ENCODE results near the gene CDKN1A.
"Not testable (repeated sequence)": the region's sequence is repeated elsewhere in the genome, so short reads cannot be mapped to it uniquely, and the experiment has no call there.

The CDKN1A gene

GRCh38 chr6:36692861-36693702 lies 14.6 kb downstream of the CDKN1A start:
- no peak for FAIRE-seq

GRCh38 chr6:36694616-36695015 lies 16.1 kb downstream of the CDKN1A start:
- DNase-seq (ENCODE audit: extremely low spot score, insufficient read length, low read depth): no peak
- FAIRE-seq: no peak

More at GRCh38 chr6:36692861-36693702, 14.6 kb downstream of the CDKN1A start:
- no peak for DNase-seq (ENCODE audit: extremely low spot score, insufficient read length, low read depth)

DNA sequence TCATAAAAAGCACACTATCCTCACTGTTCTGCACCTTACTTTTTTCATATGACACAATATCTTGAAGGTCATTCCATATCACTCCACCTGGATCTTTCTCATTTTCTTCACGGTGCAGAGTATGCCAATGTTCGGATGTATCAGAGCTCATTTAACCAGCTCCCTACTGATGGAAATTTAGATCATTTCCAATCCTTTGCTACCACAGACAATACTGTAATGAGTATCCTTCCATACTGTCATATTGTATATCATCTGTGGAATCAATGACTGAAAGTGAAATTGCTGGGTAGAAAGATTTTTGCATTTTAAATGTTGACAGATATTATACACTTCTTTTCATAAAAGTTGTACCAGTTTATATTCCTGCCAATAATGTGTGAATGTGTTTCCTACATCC lies 16.9 kb downstream of the CDKN1A start:
- DNase-seq (ENCODE audit: extremely low spot score, insufficient read length, low read depth): no peak

DNA sequence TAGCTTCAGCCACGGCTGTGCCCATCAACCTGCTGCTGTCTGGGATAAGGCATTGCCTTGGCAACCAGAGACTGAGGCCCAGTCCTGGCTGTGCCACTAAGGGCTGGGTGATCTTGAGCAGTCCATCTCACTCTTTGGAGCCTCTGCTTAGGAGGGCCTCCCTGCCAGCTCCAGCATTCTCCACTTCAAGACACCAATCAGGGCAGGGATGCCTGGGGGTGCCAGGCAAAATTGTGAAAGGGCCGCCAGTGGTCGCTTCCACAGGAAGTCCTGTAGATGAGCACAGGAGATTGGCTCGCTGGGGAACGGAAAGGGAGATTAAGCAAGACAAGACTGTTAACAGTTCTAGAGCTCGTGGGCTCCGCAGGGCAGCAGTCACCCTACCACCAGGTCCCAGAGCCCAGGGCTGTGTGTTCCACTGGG lies 19.0 kb downstream of the CDKN1A start, which contains the start of gene RAB44:
Gene RAB44 (plus strand): TSS at position 346 of the 423 bp plus-strand sequence. CDS start 6,410 bp downstream, outside the sequence.
- FAIRE-seq (no peak), DNase-seq (ENCODE audit: extremely low spot score, insufficient read length, low read depth) (no peak)

More for the DNA sequence above, 16.9 kb downstream of the CDKN1A start:
- FAIRE-seq: no peak

- FAIRE-seq: no peak
- no peak for DNase-seq (ENCODE audit: extremely low spot score, insufficient read length, low read depth)
These were observed 19.7 kb downstream of the CDKN1A start for GRCh38 chr6:36698196-36698595.

DNA sequence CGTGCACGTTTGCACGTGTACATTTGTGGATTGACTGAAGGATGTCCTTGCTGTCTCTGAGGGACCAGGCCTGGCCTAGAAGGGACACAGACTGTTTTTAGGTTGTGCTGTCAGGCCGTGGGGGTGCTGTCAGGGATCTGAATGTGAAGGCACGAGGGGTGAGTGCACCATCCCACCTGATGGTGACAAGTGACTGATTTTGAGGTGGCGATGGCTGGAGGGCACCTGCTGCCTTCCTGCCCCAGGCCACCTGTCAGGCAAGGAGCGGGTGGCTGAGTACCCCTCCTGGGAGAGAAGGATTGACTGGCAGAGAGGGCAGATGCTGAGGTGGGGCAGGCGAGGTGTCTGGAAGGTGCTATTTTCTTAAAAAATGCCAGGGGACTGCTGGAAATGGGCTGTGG lies 20.4 kb downstream of the CDKN1A start:
- FAIRE-seq (no peak), DNase-seq (ENCODE audit: extremely low spot score, insufficient read length, low read depth) (no peak)

- FAIRE-seq: no peak
- DNase-seq (ENCODE audit: extremely low spot score, insufficient read length, low read depth): no peak
These were observed 20.8 kb downstream of the CDKN1A start for GRCh38 chr6:36699348-36699747.

GRCh38 chr6:36700071-36700812 lies 21.7 kb downstream of the CDKN1A start:
- FAIRE-seq: no peak
- no peak for DNase-seq (ENCODE audit: extremely low spot score, insufficient read length, low read depth)

DNA sequence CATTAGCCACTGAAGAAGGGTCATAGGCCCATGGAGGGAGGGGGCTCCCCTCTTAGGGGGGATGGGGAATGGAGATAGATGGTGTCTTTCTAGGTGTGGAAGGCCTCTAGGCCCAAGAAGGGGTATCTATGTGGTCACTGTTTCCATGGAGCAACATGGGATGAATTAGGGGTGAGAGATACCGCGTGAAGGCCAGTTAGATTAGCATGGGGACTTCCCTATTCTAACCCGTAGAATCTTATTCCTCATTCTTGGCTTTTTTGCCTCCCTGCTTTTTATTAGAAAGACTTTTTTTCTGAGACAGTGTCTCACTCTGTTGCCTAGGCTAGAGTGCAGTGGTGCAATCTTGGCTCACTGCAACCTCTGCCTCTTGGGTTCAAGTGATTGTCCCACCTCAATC lies 22.3 kb downstream of the CDKN1A start:
- no peak for DNase-seq (ENCODE audit: extremely low spot score, insufficient read length, low read depth)
- FAIRE-seq: no peak

DNA sequence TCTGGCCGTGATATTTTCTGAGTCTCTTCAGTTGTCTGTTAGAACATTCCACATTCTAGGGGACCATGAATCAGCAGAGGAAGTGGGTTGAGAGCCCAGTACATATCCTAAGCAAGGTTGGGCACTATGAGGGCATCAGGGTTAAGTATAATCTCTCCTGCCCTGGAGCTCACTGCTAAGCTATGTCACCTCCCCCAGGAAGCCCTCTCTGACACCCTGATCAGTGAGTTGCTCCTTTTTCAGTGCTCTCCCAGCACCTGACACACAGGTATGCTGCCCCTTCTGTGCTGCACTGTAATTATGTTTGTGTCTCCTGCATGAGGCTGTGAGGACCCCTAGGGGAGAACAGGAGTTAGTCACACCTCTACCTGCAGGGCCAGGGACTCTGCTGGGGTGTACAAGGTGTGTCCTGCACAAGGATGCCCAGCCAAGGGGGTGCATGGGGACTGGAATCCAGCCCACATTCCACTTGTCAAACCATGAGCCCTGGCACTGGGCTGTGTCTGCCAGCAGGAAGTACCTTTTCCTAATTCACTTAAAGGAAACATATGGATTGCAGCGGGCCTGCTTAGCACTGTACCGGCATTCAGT lies 23.0 kb downstream of the CDKN1A start:
- no peak for DNase-seq (ENCODE audit: extremely low spot score, insufficient read length, low read depth)
- FAIRE-seq: no peak

DNA sequence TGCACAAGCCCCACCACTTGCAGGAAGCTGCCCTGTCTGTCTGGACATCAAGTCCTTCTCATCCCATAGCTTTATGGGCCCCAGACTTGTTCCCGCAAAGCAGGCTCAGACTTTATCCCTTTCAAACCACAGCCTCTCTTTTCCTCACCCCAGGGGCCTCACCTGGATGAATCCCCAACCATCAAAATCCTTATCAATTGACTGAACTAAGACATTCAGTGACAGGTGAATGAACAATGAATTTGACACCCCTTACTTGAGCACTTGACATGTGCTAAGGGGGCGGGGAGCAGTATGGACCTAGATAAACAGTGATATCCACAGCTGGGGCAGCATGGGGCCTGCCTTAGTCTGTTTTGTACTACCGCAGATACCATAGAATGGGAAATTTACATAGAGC lies 24.1 kb downstream of the CDKN1A start:
- DNase-seq (ENCODE audit: extremely low spot score, insufficient read length, low read depth) (no peak), FAIRE-seq (no peak)

GRCh38 chr6:36703081-36703606 lies 24.6 kb downstream of the CDKN1A start:
- no peak for FAIRE-seq
- DNase-seq (ENCODE audit: extremely low spot score, insufficient read length, low read depth): no peak

DNA sequence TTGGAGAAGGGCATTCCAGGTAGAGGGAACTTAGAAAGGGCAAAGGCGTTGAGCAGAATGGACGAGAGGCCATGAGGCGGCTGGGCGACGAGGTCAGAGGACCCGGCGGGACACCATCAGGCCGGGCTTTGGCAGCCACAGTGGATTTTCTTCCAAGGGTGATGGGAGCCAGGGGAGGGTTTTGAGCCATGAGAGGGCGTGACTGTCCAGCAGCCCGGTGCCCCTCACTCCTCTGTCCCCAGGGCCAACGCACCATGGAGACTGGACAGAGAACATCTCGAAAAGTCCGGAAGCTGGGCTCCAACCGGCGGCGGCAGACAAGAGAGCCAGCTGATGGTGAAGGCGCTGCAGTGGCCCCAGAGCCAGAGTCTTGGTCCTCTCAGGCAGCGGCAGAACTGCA lies 25.5 kb downstream of the CDKN1A start:
- no peak for DNase-seq (ENCODE audit: extremely low spot score, insufficient read length, low read depth)
- FAIRE-seq: no peak

GRCh38 chr6:36704961-36705577 lies 26.6 kb downstream of the CDKN1A start:
- DNase-seq (ENCODE audit: extremely low spot score, insufficient read length, low read depth); FAIRE-seq: not testable (repeated sequence)

DNA sequence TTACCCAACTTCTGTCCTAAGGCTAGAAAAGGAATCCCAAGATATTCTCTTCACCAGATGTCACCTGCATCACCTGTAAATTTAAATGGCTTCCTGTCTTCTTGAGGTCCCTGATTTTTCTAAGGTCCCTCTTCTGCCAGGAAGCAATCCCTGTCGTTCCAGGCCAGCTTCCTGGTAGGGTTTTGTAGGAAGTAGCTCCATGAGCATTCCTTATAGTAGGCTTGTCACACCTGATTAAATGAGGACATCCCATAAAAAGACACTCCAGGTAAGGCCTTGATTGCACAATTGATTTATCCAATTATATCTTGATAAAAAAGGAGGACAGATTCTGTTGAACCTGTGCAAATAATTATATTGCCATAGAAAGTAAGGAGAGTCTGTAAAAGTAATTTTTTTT lies 27.8 kb downstream of the CDKN1A start:
- DNase-seq (ENCODE audit: extremely low spot score, insufficient read length, low read depth): no peak
- FAIRE-seq: no peak

- no peak for DNase-seq (ENCODE audit: extremely low spot score, insufficient read length, low read depth)
- FAIRE-seq: no peak
These were observed 34.3 kb downstream of the CDKN1A start for GRCh38 chr6:36712816-36713215.

DNA sequence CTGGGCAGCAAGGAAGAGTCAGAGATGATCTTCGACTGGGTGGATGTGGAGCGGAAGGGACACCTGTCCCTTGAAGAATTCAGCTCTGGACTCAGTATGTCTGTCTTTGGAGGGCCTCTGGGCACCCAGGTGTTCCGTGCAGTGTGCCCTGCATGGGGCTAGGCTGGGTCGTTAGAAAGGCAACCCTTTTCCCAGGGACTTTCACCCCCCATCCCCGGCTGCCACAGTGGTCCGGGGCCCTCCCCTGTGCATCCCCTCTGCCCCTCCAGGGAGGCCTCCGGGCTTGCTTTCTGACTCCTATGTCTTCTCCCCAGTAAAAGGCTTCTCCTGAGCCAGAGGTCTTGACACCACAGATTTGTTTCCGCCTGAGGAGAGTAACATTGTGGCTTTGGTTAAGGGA lies 35.3 kb downstream of the CDKN1A start:
- FAIRE-seq: no peak
- no peak for DNase-seq (ENCODE audit: extremely low spot score, insufficient read length, low read depth)

GRCh38 chr6:36714511-36714910 lies 36.0 kb downstream of the CDKN1A start:
- no peak for FAIRE-seq
- no peak for DNase-seq (ENCODE audit: extremely low spot score, insufficient read length, low read depth)

GRCh38 chr6:36715469-36715868 lies 37.0 kb downstream of the CDKN1A start:
- FAIRE-seq (no peak), DNase-seq (ENCODE audit: extremely low spot score, insufficient read length, low read depth) (no peak)

- DNase-seq (ENCODE audit: extremely low spot score, insufficient read length, low read depth): no peak
- FAIRE-seq: no peak
These were observed 38.1 kb downstream of the CDKN1A start for GRCh38 chr6:36716476-36717093.

Measured in GM18507 (cell line).